Stromal cell of bone marrow (primary cell): ENCODE measurements around the gene NPIPA5.
"Not testable (repeated sequence)": the region's sequence is repeated elsewhere in the genome, so short reads cannot be mapped to it uniquely, and the experiment has no call there.

Experiments
- DNase-seq: peaks from one replicate; pipeline ENCODE4 v3.0.0-alpha.2; 2012; ENCODE audit warnings: low read depth

The NPIPA5 gene

DNA sequence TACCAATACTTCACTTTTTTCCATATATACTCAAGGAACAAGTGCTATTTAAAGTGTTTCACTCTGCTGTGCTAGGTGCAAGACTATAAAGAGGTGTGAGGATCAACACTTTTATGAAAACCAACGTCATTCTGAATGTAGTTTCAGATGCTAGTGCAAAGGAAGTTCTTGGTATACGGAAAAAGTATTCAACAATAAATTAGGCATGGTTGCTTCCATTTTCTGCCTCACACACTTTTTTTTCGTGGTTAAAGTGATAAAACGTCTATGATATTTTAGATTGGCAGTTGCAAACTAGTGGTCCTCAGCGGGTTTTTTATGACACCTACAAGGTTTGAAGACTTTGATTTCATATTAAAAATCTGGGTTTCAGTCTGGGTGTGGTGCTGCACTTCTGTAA lies 11.8 kb upstream of the NPIPA5 start:
- DNase-seq = not testable (repeated sequence)

DNA sequence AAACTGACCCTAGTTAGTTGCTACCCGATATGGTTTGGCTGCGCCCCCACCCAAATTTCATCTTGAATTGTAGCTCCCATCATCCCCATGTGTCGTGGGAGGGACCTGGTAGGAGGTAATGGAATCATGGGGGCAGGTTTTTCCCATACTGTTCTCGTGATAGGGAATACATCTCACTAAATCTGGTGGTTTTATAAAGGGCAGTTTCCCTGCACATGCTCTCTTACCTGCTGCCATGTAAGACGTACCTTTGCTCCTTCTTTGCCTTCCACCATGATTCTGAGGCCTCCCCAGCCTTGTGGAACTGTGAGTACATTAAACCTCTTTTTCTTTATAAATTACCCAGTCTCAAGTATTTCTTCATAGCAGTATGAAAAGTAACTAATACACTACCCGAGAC lies 10.0 kb upstream of the NPIPA5 start:
- DNase-seq = not testable (repeated sequence)

- not testable (repeated sequence) for DNase-seq
These were observed 4.7 kb upstream of the NPIPA5 start for GRCh38 chr16:15382810-15383209.

GRCh38 chr16:15357495-15357894 lies 20.6 kb downstream of the NPIPA5 start:
- not testable (repeated sequence) for DNase-seq

DNA sequence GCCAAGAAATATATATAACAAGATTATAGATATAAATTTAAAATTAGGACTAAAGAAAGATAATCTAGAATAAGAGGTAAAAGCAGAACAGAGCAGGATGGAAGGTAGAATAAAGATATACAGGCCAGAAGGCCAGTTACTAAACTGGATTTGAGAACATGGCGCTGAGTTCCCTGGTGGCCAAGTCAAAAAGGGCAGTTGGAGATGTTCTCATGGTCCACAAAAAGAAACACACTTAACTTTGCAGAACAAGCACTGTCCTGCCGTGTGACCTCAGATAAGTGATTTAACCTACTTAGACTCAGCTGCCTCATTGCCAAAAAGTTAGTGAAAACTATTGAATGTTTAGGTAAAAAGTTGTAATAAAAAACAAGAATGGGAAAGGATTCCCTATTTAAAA lies 23.2 kb downstream of the NPIPA5 start:
- not testable (repeated sequence) for DNase-seq

- DNase-seq = not testable (repeated sequence)
These were observed 25.2 kb downstream of the NPIPA5 start for GRCh38 chr16:15352852-15353251.

- DNase-seq = not testable (repeated sequence)
These were observed 26.3 kb downstream of the NPIPA5 start for GRCh38 chr16:15351745-15352144.

DNA sequence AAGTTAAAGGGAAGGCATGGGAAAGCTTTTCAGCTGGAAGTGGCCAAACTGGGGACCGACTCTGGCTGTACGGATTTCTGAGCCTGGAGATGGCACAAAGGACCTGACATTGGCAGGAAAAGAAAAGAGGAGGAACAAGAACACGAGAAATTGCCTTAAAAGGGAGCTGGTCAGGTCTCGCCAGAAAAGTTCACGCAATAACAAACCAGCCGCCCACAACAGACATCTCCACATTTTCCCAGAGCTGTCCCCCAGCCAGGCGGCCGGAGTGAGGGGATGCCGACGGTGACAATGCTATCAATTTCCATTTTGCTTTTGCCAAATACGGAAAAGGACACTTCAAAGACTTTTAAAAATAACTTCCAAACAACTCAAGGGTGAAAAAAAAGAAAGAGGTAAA lies 26.8 kb downstream of the NPIPA5 start:
- not testable (repeated sequence) for DNase-seq

DNA sequence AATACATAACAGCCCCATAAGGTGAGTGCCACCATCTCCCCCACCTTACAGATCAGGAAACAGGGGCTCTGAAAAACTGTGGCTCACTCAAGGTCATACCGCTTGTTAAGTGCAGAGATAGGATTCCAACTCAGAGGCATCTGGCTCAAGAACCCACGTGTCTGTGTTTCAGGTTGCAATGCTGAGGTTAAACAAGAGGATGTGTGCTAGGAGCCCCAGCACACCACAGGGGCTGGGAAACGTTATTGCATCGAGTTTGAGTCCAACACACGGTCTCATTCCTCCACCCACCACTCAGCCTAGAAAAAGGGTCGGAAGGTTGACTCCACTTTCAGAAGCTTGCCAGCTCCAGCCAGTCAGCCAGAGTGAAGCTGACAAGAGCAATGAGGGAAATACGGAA lies 29.4 kb downstream of the NPIPA5 start:
- DNase-seq = not testable (repeated sequence)

DNA sequence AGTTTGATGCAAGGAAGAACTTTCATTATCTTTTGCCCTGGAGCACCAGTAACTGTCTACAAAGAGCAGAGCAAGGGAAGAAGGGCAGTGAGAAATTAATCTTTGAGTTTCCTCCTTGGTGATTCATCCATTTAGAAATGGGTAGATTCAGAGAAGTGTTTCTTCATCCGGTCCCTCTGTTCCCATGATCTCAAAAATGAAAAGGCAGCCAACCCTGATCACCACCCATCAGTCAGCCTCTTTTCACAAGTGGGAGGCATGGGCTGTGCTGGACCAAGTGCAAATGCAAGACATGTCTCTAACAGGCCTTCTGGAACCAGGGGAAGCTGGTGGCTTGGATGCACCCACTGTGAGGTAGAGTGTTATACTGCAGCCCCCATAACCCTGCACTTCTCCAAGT lies 35.8 kb downstream of the NPIPA5 start:
- not testable (repeated sequence) for DNase-seq

DNA sequence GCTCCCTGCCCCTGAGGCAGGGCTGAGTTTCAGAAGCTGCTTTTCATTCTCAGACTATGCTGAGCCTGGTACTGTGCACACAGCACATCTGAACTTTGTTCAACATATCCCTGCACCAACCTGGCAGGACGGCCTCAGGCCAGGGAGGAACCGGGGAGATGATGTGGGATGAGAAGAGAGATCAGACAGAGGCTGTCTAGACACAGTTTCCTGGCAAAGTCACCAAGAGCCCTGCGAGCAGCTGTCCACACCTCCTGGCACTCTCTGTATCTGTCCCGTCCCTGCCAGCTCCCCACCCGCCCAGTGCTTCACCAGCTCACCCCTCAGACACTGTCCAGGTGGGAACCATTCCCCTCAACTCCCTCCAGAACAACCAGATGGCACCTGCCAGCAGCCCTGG lies 39.1 kb downstream of the NPIPA5 start:
- not testable (repeated sequence) for DNase-seq

GRCh38 chr16:15337974-15338605 lies 40.0 kb downstream of the NPIPA5 start:
- DNase-seq = not testable (repeated sequence)

- not testable (repeated sequence) for DNase-seq
These were observed 42.5 kb downstream of the NPIPA5 start for GRCh38 chr16:15335609-15336008.

GRCh38 chr16:15333969-15334368 lies 44.1 kb downstream of the NPIPA5 start:
- DNase-seq = not testable (repeated sequence)

- DNase-seq = not testable (repeated sequence)
These were observed 47.1 kb downstream of the NPIPA5 start for GRCh38 chr16:15330978-15331377.

GRCh38 chr16:15324954-15325353 lies 53.1 kb downstream of the NPIPA5 start:
- DNase-seq = not testable (repeated sequence)

DNA sequence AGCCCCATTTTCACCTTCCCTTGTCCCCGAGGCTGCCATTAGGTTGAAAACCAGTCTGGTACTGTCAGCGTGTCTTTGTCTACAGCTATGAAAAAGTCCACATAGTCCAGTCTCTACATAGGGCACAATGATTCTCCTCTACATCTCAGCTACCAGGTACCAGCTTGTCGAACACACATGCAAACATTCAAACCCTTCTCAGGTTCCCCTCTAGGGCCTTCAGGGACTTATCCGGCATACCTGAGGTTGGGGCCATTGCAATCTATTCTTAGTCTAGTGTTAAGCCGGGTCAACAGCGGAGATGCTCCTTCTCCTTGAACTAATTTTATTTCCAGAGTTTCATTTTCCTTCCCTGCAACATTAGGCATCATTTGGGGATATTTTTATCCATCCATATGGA lies 54.7 kb downstream of the NPIPA5 start:
- DNase-seq = not testable (repeated sequence)

GRCh38 chr16:15321221-15321620 lies 56.9 kb downstream of the NPIPA5 start:
- DNase-seq = not testable (repeated sequence)

DNA sequence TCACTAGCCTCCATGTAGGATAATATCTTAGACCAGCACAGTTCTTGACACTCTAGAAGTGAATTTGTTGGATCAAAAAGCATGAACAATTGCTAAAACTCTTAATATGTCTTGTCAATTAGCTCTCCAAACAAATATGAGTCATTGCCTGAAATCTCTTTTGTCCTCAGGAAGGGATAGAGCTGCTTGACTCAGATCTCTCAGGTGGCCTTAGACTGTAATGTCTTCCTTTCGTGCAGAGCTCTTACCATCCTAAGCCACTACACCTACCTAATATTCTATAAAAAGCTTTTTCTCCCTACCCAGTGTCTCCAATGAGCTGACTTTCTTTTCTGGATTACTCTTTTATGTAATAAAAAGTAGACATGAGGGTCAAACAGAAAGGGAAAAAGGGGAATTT lies 63.5 kb downstream of the NPIPA5 start:
- DNase-seq = not testable (repeated sequence)
